NB4 (cell line): ENCODE data around the gene HERPUD1.
A peak's percentile ranks its signal among the peaks of the same experiment; 100 is the strongest.

Experiments
- DNase-seq: peaks from one replicate; pipeline ENCODE4 v3.0.0; 2010; ENCODE audit warnings: low read depth
- H3K4me3 ChIP-seq: one replicate; pipeline ENCODE4 v1.5.1; 2011; ENCODE audit warnings: mild to moderate bottlenecking, low read depth, low read length, moderate library complexity
- CTCF ChIP-seq: IDR thresholded peaks from one replicate; pipeline ENCODE4 v1.5.1; 2012; ENCODE audit warnings: low read depth, low read length
- MYC ChIP-seq: IDR thresholded peaks from 2 replicates; pipeline ENCODE4 v1.6.1; 2011; ENCODE audit warnings: low read depth, low read length
- POLR2A ChIP-seq: IDR thresholded peaks from 2 replicates; pipeline ENCODE4 v1.6.1; 2011; ENCODE audit warnings: mild to moderate bottlenecking; ENCODE audit not compliant: insufficient read length; ENCODE audit errors: extremely low read depth
- TF ChIP-seq, protein P1 (sequence below): IDR thresholded peaks from 2 replicates; pipeline ENCODE4 v1.6.1; 2011; ENCODE audit warnings: low read depth, low read length

Gene HERPUD1

GRCh38 chr16:56977823-56978430 is 46.0 kb downstream of the HERPUD1 start:
- DNase-seq: peak; percentile 53
- no peak overlapping the region for H3K4me3 ChIP-seq
- TF ChIP-seq, protein P1, sequence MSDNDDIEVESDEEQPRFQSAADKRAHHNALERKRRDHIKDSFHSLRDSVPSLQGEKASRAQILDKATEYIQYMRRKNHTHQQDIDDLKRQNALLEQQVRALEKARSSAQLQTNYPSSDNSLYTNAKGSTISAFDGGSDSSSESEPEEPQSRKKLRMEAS: no peak
- TF ChIP-seq MYC: no peak
- no peak for TF ChIP-seq CTCF
- TF ChIP-seq POLR2A: no peak

DNA sequence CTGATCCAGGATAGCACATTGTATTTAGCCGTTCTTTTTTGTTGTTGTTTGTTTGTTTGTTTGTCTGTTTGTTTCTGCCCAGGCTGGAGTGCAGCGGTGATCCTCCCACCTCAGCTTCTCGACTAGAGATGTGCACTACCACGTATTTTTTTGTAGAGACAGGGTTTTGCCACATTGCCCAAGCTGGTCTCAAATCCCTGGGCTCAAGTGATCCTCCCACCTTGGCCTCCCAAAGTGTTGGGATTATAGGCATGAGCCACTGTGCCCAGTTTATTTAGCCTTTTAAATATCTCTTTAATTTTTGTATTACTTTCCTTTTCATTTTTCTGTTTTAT is 48.2 kb downstream of the HERPUD1 start:
- H3K4me3 ChIP-seq: no peak overlapping the region
- DNase-seq: no peak
- TF ChIP-seq CTCF (no peak), MYC (no peak), POLR2A (no peak)
- TF ChIP-seq, protein P1: no peak

DNA sequence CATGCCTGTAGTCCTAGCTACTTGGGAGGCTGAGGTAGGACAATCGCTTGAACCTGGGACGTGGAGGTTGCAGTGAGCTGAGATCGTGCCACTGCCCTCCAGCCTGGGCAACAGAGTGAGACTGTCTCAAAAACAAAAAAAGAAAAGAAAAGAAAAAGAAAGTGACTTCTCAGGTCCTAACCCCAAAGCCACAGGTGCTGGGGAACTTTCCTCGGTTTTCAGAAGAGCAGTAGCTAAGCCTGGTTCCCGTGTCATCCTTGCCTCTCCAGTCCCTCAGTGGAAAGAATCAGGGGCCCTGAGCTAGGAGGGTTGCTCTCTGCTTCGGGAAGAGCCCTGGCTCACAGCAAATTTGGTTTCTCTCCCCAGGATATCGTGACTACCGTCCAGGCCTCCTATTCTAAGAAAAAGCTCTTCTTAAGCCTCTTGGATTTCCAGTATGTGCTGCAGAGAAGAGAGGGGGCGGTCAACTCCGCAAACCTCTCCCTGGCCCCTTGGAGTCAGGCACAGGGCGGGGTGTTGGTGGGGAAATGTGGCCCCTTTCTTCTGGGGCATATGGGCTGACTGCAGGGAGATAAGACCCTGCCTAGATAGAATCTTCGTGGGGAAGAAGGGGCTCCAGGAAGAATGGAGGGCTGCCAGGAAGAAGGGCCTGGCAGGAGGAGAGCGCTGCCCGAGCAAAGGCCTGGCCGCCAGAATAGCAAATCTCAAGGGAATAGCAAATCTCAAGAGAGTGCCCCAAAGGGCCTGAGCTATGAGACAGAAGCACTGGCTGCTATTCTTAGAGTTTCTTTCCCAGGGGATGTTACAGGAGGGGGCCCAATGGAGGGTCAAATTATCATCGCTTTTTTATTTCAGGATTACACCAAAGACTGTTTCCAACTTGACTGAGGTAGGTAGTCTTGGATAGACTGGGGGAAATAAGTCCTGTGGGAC is 49.1 kb downstream of the HERPUD1 start:
- H3K4me3 ChIP-seq: no peak overlapping the region
- DNase-seq: peak; percentile 85
- TF ChIP-seq, protein P1: no peak
- TF ChIP-seq MYC (no peak), POLR2A (no peak), CTCF (no peak)

DNA sequence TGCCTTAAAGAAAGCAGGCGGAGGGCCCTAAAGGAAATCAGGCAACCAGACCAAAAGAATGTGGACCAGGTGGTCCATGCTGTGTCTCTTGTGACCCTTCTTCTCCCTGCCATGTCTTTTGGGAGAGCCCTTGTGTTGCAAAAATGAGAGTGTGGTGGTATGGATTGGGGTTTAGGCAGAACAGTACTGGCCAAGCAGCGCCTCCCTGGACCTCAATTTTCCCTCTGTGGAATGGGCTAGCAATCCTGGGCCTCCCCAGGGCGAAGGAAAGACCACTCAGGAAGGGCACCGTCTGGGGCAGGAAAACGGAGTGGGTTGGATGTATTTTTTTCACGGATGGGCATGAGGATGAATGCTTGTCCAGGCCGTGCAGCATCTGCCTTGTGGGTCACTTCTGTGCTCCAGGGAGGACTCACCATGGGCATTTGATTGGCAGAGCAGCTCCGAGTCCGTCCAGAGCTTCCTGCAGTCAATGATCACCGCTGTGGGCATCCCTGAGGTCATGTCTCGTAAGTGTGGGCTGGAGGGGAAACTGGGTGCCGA is 49.9 kb downstream of the HERPUD1 start:
- no peak overlapping the region for H3K4me3 ChIP-seq
- TF ChIP-seq CTCF (no peak), MYC (no peak), POLR2A (no peak)
- TF ChIP-seq, protein P1: no peak
- no peak for DNase-seq

DNA sequence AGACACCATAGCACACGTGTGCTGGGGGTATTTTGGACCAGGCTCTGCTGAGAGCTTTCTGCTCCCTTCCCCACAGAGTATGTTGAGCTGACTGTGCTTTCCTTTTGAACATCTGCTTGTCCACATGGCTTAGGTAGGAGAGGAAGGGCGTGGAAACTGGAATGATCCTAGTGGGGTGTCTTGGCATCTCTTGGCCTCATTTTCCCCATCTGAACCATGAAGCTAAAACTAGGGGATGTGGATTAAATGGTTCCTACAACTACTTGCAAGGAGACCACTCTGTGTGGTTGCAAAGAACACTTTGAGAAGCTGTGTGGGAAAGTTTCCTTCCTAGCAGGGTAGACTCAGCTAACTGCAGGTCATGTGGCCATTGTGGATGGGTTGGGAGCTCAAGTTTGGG is 50.8 kb downstream of the HERPUD1 start:
- no peak for DNase-seq
- H3K4me3 ChIP-seq: no peak overlapping the region
- no peak for TF ChIP-seq POLR2A
- TF ChIP-seq CTCF: no peak
- TF ChIP-seq, protein P1: no peak
- no peak for TF ChIP-seq MYC
